ENCODE results near the gene CTNND1. TPM values are rescaled to one million over a fixed set of nuclear protein-coding genes. Genes with fewer than 3 reads are reported as not detected.

Gene CTNND1
- total and polyA plus RNA-seq, 2 of the 8 experiments (the other 6 are each of a cell fraction or from before 2014, with no cell fraction given) = 91.9 to 164 TPM

DNA sequence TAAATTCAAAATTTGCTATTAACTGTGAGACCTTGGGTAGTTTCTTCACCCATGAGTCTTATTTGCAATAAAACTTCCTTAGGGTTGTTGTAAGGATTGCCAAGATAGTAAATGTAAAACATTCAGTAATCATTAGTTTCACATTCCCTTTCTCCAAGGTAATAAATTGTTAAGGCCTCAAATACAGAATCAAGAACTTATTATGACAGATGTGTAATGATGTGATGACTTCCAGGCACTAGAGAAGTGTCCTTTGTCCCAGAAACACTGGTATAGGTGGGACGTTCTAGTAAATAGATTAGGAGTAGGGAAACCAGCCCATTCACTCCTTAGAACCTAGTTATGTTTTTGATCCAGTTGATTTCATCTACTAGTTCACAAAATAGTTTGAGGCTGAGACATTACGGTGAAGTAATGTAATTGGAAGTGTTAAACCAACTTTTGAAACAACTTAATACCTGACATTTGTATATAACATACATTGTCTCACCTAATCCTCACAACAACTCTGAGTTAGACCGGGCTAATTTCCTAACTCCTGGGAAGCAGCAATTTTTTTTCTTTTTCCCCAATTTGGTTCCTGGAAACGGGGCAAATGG is 25.5 kb downstream of the CTNND1 start:
- FAIRE-seq = no peak

More for the DNA sequence above, 25.5 kb downstream of the CTNND1 start:
- no peak overlapping the region for H2BK15ac ChIP-seq (ENCODE audit: low read length)
- no peak overlapping the region for H2BK12ac ChIP-seq (ENCODE audit: low read depth, low read length)
- H2BK120ac ChIP-seq (replicated peaks; ENCODE audit: low read depth, low read length) = no peak overlapping the region
- 90% methylated on average over 4 of the region's 4 CpGs; no CpG with 5 or more reads in 1 of the 2 experiments for WGBS, 2 experiments (ENCODE audit: extremely low coverage in 1 of 2, insufficient coverage in 1 of 2, insufficient read length in 1 of 2, insufficient replicate concordance in 2 of 2, low coverage in 1 of 2, low lambda C conversion rate in 2 of 2, missing lambda C conversion rate in 1 of 2)
- no peak overlapping the region for H3K56ac ChIP-seq (replicated peaks; ENCODE audit: insufficient read length, low read depth, low read length)
- H3K14ac ChIP-seq (ENCODE audit: insufficient read length) = no peak overlapping the region
- H3K4me2 ChIP-seq (ENCODE audit: insufficient read depth in 1 of 2, low read depth in 2 of 2, low read length in 2 of 2) = no peak overlapping the region
- no peak overlapping the region for H3K9ac ChIP-seq (replicated peaks in 1 of 4; ENCODE audit: extremely low read depth in 1 of 4, low read depth in 3 of 4, low read length in 3 of 4)
- H2AFZ ChIP-seq (ENCODE audit: low read length) = no peak overlapping the region
- no peak overlapping the region for H3K27ac ChIP-seq (ENCODE audit: low read depth, low read length)
- no peaks in the 10 kb centered on the region for H3K27me3 ChIP-seq (replicated peaks in 1 of 4; ENCODE audit: control insufficient read depth in 3 of 4, extremely low read depth in 1 of 4, insufficient read depth in 3 of 4, low read length in 3 of 4)
- no peak overlapping the region for H3K23ac ChIP-seq (ENCODE audit: insufficient read length)
- H4K5ac ChIP-seq (ENCODE audit: insufficient read length, low read depth, low read length) = no peak overlapping the region
- no peak overlapping the region for H3K4ac ChIP-seq (replicated peaks; ENCODE audit: insufficient read length, low read depth, low read length)
- H4K91ac ChIP-seq (replicated peaks; ENCODE audit: insufficient read length, low read length) = no peak overlapping the region
- H3K9me3 ChIP-seq (ENCODE audit: insufficient read depth in 2 of 2, low read depth in 1 of 2, low read length in 1 of 2) = no peaks in the 10 kb centered on the region
- H3K79me2 ChIP-seq (ENCODE audit: control insufficient read depth in 1 of 2, insufficient read depth in 2 of 2, low read length in 2 of 2) = peaks cover 8 to 96% of the 10 kb centered on the region in 2 experiments; a peak in 3 of 4 replicates
- H2AK5ac ChIP-seq (ENCODE audit: low read depth, low read length) = no peak overlapping the region
- H3K18ac ChIP-seq (ENCODE audit: extremely low read depth, low read length) = no peak overlapping the region
- ChIA-PET POLR2A (ENCODE audit: partially characterized antibody) (interaction anchor here (1.0 to 5.5 kb wide), 6 partner anchors 9 to 45 kb away, joined by 3 to 42 read pairs (median 4); partner anchors contain the start of gene SELENOH), CTCF (ENCODE audit: partially characterized antibody) (interaction anchor here (0.9 to 6.1 kb wide), 5 partner anchors 8 to 260 kb away, joined by 3 to 44 read pairs (median 3); partner anchors contain the start of gene BTBD18)
- H4K20me1 ChIP-seq (replicated peaks in 1 of 2; ENCODE audit: control insufficient read depth in 1 of 2, insufficient read depth in 2 of 2, low read length in 2 of 2) = peaks cover 3 to 6% of the 10 kb centered on the region in 2 experiments
- H2BK5ac ChIP-seq (ENCODE audit: low read depth, low read length) = no peak overlapping the region
- peaks cover 0 to 12% (median 7%) of the 10 kb centered on the region in 4 experiments; a peak in 5 of 7 replicates for H3K4me1 ChIP-seq (replicated peaks in 1 of 4; ENCODE audit: control insufficient read depth in 3 of 4, insufficient read depth in 4 of 4, low read length in 3 of 4)
- H3K36me3 ChIP-seq (ENCODE audit: control insufficient read depth in 2 of 4, insufficient read depth in 4 of 4, low read length in 3 of 4) = peaks cover 0 to 5% (median 2%) of the 10 kb centered on the region in 4 experiments; a peak in 3 of 8 replicates
- no peak for TF ChIP-seq TCF12 (IDR thresholded peaks at IDR 0.05; ENCODE audit: low read depth, low read length)
- TF ChIP-seq, protein P1, sequence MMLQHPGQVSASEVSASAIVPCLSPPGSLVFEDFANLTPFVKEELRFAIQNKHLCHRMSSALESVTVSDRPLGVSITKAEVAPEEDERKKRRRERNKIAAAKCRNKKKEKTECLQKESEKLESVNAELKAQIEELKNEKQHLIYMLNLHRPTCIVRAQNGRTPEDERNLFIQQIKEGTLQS (IDR thresholded peaks at IDR 0.05; ENCODE audit: insufficient read depth, low read depth, low read length) = no peak
- no peak for TF ChIP-seq TEAD4 (IDR thresholded peaks at IDR 0.05; ENCODE audit: low read depth, low read length)
- no peak for TF ChIP-seq RBBP5 (IDR thresholded peaks at IDR 0.05; ENCODE audit: borderline replicate concordance, low read depth, low read length)
- no peak for TF ChIP-seq POLR2A (IDR thresholded peaks at IDR 0.05; ENCODE audit: control extremely low read depth in 1 of 2, low read depth in 2 of 2, low read length in 2 of 2)
- TF ChIP-seq CBX8 (IDR thresholded peaks at IDR 0.05; ENCODE audit: borderline replicate concordance, low read depth, low read length) = no peak
- no peak overlapping the region for H4K8ac ChIP-seq (ENCODE audit: extremely low read depth, insufficient read depth, low read length)
- H2BK20ac ChIP-seq (ENCODE audit: low read length) = no peak overlapping the region
- DNase-seq (ENCODE audit: low read depth in 1 of 2, low spot score in 2 of 2) = no peak
- H3K79me1 ChIP-seq (ENCODE audit: low read depth, low read length) = peaks cover 4% of the 10 kb centered on the region
- no peaks in the 10 kb centered on the region for H3K23me2 ChIP-seq (ENCODE audit: low read depth, low read length)
- no peak overlapping the region for H3K4me3 ChIP-seq (ENCODE audit: extremely low read depth in 1 of 4, insufficient read depth in 2 of 4, low read depth in 3 of 4, low read length in 4 of 4)
